Measurements from ENCODE around the gene LYZ. TPM values are rescaled to one million over a fixed set of nuclear protein-coding genes. Genes with fewer than 3 reads are reported as not detected.

LYZ gene
- total and polyA plus RNA-seq, 12 donors: 5.6 to 295 (median 12.3) TPM

DNA sequence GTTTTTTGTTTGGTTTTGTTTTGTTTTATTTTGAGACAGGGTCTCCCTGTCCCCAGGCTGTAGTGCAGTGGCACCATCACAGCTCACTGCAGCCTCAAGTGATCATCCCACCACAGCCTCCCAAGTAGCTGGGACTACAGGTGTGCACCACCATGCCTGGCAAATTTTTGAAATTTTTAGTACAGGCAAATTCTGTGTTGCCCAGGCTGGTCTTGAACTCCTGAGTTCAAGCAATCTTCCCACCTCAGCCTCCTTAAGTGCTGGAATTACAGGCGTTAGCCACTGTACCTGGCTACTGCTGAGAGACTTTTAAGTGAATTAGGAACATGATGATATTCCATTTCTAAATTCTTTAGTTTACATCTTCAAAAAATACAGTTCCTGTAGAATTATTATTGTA, 2.6 kb downstream of the LYZ start:
- peak overlapping the region in 1 of 10 donors; percentile 58 for H3K4me3 ChIP-seq
- peaks cover 0 to 15% (median 0%) of the 10 kb centered on the region in 9 donors for H3K4me1 ChIP-seq
- TF ChIP-seq, protein P1, sequence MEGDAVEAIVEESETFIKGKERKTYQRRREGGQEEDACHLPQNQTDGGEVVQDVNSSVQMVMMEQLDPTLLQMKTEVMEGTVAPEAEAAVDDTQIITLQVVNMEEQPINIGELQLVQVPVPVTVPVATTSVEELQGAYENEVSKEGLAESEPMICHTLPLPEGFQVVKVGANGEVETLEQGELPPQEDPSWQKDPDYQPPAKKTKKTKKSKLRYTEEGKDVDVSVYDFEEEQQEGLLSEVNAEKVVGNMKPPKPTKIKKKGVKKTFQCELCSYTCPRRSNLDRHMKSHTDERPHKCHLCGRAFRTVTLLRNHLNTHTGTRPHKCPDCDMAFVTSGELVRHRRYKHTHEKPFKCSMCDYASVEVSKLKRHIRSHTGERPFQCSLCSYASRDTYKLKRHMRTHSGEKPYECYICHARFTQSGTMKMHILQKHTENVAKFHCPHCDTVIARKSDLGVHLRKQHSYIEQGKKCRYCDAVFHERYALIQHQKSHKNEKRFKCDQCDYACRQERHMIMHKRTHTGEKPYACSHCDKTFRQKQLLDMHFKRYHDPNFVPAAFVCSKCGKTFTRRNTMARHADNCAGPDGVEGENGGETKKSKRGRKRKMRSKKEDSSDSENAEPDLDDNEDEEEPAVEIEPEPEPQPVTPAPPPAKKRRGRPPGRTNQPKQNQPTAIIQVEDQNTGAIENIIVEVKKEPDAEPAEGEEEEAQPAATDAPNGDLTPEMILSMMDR (IDR thresholded peaks at IDR 0.05): no peak
- H3K27me3 ChIP-seq: no peaks in the 10 kb centered on the region
- ATAC-seq (no peak), DNase-seq (no peak)
- H3K27ac ChIP-seq: no peak overlapping the region
- WGBS, 2 donors: 74 to 85% methylated on average over 1 of the region's 1 CpG
- H3K9me3 ChIP-seq: no peaks in the 10 kb centered on the region
- intact Hi-C loops (cut with DNase I): loop anchor here in 4 of 10 donors (10.0 kb wide), 2 partner anchors 196 to 224 kb away; no protein-coding TSS in a partner anchor
- H3K36me3 ChIP-seq: peaks cover 0 to 19% (median 0%) of the 10 kb centered on the region in 9 donors

DNA sequence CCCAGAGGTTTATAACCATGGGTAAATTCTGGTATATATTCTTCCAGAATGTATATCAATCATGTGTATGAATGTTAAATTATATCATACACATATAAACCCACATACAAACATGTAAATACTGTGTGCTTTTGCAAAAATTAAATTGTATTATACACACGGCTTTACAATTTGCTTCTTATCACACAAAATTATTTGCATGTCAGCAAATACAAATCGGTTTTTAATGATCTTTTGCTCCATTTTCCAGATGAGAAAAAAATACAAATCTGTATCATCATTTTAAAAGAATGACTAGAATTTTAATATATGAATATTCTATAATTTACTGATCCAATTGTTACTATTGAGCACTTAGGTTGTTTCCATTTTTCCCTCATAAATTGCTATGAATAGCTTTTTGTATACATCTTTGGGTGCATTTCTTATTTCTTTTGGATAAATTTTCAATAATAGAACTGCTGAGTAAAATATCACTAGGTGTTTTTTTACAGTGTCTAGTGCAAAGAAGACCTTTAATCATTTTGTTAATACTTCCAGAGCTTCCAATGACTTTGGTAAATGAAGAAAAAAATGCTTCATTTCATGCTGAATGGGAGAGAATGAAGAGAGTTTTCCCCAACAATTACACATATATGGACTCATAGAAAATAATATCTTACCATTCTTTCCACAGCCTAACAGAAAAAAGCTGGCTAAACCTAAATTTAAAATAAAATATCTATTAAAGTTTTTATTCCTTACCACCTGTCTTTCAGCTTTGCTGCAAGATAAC, 3.5 kb downstream of the LYZ start:
- Histone ChIP-seq H3K36me3 (peaks cover 0 to 19% (median 0%) of the 10 kb centered on the region in 9 donors), H3K27me3 (no peaks in the 10 kb centered on the region), H3K4me3 (peak overlapping the region in 1 of 10 donors; percentile 58), H3K9me3 (no peaks in the 10 kb centered on the region), H3K27ac (no peak overlapping the region), H3K4me1 (peaks cover 0 to 11% (median 0%) of the 10 kb centered on the region in 9 donors)
- intact Hi-C loops (cut with DNase I): loop anchor here in 4 of 10 donors (10.0 kb wide), 2 partner anchors 197 to 223 kb away; no protein-coding TSS in a partner anchor
- ATAC-seq: no peak
- no peak for DNase-seq
- 79 to 81% methylated on average over 2 of the region's 2 CpGs for WGBS, 2 donors
- TF ChIP-seq, protein P1 (IDR thresholded peaks at IDR 0.05): no peak

DNA sequence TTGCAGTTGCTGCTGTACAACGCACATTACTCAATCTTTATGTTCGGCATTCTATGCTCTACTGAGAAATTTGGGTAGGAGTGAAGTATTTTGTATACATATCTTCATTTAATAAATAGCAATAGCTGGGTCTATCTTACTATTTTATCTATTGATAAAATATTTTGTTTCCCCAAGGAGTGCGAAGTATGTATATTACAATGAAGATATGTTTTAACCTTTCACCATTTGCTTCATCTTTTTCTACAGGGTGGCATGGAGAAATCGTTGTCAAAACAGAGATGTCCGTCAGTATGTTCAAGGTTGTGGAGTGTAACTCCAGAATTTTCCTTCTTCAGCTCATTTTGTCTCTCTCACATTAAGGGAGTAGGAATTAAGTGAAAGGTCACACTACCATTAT, 4.7 kb downstream of the LYZ start:
- WGBS, 2 donors: 89 to 92% methylated on average over 5 of the region's 5 CpGs
- ATAC-seq (no peak), DNase-seq (no peak)
- Histone ChIP-seq H3K4me1 (peaks cover 0 to 11% (median 0%) of the 10 kb centered on the region in 9 donors), H3K9me3 (no peaks in the 10 kb centered on the region), H3K27me3 (no peaks in the 10 kb centered on the region), H3K4me3 (no peak overlapping the region), H3K27ac (no peak overlapping the region), H3K36me3 (peaks cover 0 to 19% (median 0%) of the 10 kb centered on the region in 9 donors)
- TF ChIP-seq, protein P1 (IDR thresholded peaks at IDR 0.05): no peak
- intact Hi-C loops (cut with DNase I): loop anchor here in 4 of 10 donors (10.0 kb wide), 2 partner anchors 198 to 222 kb away; no protein-coding TSS in a partner anchor

DNA sequence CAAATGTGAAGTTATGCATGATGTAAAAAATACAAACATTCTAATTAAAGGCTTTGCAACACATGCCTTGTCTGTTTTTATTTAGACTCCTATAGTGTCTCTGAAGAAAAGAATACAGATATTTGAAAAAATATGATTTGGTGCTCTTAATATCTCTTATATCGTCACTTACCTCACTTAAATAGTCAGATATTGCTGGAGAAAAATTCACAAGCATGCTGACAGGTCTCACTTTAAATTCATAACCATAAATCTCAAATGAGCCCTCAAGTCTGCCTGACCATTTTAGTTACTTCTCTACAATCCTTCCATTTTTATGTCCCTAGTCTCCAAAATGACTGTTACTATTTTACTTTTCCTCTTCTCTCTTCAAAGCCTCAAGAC, 6.0 kb downstream of the LYZ start:
- ATAC-seq (no peak), DNase-seq (no peak)
- Histone ChIP-seq H3K4me1 (peaks cover 0 to 14% (median 6%) of the 10 kb centered on the region in 9 donors), H3K4me3 (no peak overlapping the region), H3K27ac (no peak overlapping the region), H3K27me3 (no peaks in the 10 kb centered on the region), H3K36me3 (peaks cover 0 to 19% (median 0%) of the 10 kb centered on the region in 9 donors), H3K9me3 (no peaks in the 10 kb centered on the region)
- TF ChIP-seq, protein P1 (IDR thresholded peaks at IDR 0.05): no peak
- 73 to 79% methylated on average over 1 of the region's 1 CpG for WGBS, 2 donors
- intact Hi-C loops (cut with DNase I): loop anchor here in 4 of 10 donors (10.0 kb wide), 2 partner anchors 199 to 221 kb away; no protein-coding TSS in a partner anchor
